ENCODE data around the gene ZNF532. TPM values are rescaled to one million over a fixed set of nuclear protein-coding genes. Genes with fewer than 3 reads are reported as not detected.

Gene ZNF532
- total and polyA plus RNA-seq, 9 of the 15 experiments (the other 6 are each of a cell fraction or from before 2014, with no cell fraction given) = 0.42 TPM; not detected in 8

DNA sequence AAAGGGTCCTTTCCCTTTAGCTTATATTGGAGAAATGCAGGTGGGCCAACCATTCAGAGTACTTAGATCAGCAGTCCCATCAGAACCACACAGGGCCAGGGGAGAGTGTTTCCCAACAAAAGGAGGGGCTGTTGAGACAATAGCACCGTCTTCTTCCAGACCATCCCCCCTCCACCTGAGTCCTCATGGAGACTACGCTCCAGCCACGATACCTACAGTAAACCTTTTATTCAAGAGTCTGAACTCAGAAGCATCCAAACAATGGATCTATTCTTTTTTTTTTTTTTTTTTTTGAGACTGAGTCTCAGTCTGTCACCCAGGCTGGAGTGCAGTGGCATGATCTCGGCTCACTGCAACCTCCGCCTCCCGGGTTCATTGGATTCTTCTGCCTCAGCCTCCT, 25.7 kb upstream of the ZNF532 start (continued):
- TF ChIP-seq, protein P1, sequence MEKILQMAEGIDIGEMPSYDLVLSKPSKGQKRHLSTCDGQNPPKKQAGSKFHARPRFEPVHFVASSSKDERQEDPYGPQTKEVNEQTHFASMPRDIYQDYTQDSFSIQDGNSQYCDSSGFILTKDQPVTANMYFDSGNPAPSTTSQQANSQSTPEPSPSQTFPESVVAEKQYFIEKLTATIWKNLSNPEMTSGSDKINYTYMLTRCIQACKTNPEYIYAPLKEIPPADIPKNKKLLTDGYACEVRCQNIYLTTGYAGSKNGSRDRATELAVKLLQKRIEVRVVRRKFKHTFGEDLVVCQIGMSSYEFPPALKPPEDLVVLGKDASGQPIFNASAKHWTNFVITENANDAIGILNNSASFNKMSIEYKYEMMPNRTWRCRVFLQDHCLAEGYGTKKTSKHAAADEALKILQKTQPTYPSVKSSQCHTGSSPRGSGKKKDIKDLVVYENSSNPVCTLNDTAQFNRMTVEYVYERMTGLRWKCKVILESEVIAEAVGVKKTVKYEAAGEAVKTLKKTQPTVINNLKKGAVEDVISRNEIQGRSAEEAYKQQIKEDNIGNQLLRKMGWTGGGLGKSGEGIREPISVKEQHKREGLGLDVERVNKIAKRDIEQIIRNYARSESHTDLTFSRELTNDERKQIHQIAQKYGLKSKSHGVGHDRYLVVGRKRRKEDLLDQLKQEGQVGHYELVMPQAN (IDR thresholded peaks at IDR 0.05; ENCODE audit: borderline replicate concordance) = no peak

DNA sequence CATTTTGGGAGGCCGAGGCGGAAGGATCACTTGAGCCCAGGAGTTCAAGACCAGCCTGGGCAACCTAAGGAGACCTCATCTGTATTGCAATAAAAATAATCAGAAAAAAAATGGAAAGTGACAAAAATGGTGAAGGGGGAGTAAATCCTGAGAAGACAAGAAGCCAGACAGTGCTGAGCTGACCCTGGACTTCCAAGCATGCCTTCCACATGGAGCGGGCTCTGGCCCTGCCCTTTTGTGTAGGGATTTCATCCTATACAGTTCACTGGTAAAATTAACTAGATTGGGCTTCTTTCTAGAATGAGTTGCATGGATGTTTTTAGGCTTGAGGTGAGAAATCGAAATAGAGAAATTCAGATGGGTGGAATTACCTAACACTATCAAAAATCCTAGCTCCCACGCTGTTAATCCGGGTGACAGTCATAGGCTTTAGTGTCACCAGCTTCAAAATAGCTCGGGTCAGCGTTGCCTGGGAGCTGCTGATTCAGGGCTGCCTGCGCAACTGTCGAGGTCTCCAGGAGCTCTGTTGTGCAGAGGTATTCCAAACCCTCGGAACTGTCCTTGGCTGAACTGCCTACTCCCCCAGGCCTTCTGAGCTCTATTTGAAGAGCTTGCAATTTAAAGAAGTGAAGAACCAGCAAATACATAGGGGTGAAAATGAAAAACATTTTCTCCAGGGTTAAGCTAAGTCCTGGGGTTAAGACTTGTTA, 21.5 kb upstream of the ZNF532 start:
- Histone ChIP-seq H3K9me1 (ENCODE audit: control insufficient read depth, insufficient read depth, low read length) (no peaks in the 10 kb centered on the region), H3K27me3 (ENCODE audit: control insufficient read depth in 2 of 2, insufficient read depth in 2 of 2, low read length in 2 of 2) (peaks cover 0 to 14% of the 10 kb centered on the region in 2 experiments; a peak in 2 of 5 replicates), H3K36me3 (ENCODE audit: control insufficient read depth, insufficient read depth, low read length) (no peaks in the 10 kb centered on the region), H3K79me2 (ENCODE audit: control insufficient read depth, insufficient read depth, low read length) (no peaks in the 10 kb centered on the region), H3K4me2 (ENCODE audit: insufficient read depth, low read length) (no peak overlapping the region), H2AFZ (ENCODE audit: low read depth, low read length) (no peak overlapping the region), H3K27ac (ENCODE audit: extremely low read depth, low read depth, low read length) (no peak overlapping the region), H3K4me1 (replicated peaks in 1 of 2; ENCODE audit: control insufficient read depth in 2 of 2, insufficient read depth in 2 of 2, low read length in 2 of 2) (no peaks in the 10 kb centered on the region), H4K20me1 (replicated peaks; ENCODE audit: control insufficient read depth, insufficient read depth, low read length) (no peaks in the 10 kb centered on the region), H3K9ac (ENCODE audit: insufficient read depth in 1 of 2, low read depth in 2 of 2, low read length in 2 of 2) (no peak overlapping the region), H3K9me3 (replicated peaks; ENCODE audit: control insufficient read depth, insufficient read depth, low read depth, low read length) (no peaks in the 10 kb centered on the region), H3K4me3 (no peak overlapping the region)
- POLR2A ChIA-PET = interaction anchor here (1.7 kb wide), 1 partner anchor 14 kb away, joined by 3 read pairs; no protein-coding TSS in a partner anchor
- ATAC-seq = no peak
- no peak for FAIRE-seq
- intact Hi-C loops (cut with micrococcal nuclease) (no loop called here), in situ Hi-C loops (cut with MboI) (no loop called here)
- CTCF ChIA-PET (ENCODE audit: low intra/inter-chr PET ratio) = no interaction called here
- DNase-seq (ENCODE audit: extremely low read depth in 1 of 4, low spot score in 3 of 4) = no peak
- WGBS (ENCODE audit: insufficient coverage, low coverage, missing lambda C conversion rate) = 2% methylated on average over 11 of the region's 11 CpGs
- no TSS peak for BruUV-seq (replicated peaks)
- no peak for TF ChIP-seq TARDBP (IDR thresholded peaks at IDR 0.05)
- no peak for TF ChIP-seq ZNF253 (CRISPR knock-in tag; conservative IDR thresholded peaks at IDR 0.05)
- TF ChIP-seq FUS (optimal IDR thresholded peaks at IDR 0.05; ENCODE audit: low read depth, low read length) = no peak
- no peak for TF ChIP-seq SPI1 (IDR thresholded peaks at IDR 0.05; ENCODE audit: borderline replicate concordance, low read depth, low read length)
- TF ChIP-seq MEF2A (IDR thresholded peaks at IDR 0.05; ENCODE audit: control insufficient read depth, low read depth, low read length) = no peak
- no peak for TF ChIP-seq ZNF212 (CRISPR knock-in tag; IDR thresholded peaks at IDR 0.05)
- TF ChIP-seq U2AF1 (optimal IDR thresholded peaks at IDR 0.05; ENCODE audit: low read depth, low read length) = no peak
- TF ChIP-seq, protein P2, sequence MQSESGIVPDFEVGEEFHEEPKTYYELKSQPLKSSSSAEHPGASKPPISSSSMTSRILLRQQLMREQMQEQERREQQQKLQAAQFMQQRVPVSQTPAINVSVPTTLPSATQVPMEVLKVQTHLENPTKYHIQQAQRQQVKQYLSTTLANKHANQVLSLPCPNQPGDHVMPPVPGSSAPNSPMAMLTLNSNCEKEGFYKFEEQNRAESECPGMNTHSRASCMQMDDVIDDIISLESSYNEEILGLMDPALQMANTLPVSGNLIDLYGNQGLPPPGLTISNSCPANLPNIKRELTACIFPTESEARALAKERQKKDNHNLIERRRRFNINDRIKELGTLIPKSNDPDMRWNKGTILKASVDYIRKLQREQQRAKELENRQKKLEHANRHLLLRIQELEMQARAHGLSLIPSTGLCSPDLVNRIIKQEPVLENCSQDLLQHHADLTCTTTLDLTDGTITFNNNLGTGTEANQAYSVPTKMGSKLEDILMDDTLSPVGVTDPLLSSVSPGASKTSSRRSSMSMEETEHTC (IDR thresholded peaks at IDR 0.05) = no peak
- TF ChIP-seq ETS2 (tag; IDR thresholded peaks at IDR 0.05; ENCODE audit: borderline replicate concordance, poor library complexity, severe bottlenecking) = no peak
- TF ChIP-seq, protein P3, sequence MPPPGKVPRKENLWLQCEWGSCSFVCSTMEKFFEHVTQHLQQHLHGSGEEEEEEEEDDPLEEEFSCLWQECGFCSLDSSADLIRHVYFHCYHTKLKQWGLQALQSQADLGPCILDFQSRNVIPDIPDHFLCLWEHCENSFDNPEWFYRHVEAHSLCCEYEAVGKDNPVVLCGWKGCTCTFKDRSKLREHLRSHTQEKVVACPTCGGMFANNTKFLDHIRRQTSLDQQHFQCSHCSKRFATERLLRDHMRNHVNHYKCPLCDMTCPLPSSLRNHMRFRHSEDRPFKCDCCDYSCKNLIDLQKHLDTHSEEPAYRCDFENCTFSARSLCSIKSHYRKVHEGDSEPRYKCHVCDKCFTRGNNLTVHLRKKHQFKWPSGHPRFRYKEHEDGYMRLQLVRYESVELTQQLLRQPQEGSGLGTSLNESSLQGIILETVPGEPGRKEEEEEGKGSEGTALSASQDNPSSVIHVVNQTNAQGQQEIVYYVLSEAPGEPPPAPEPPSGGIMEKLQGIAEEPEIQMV (tag; conservative IDR thresholded peaks at IDR 0.05; ENCODE audit: low read depth) = no peak
- TF ChIP-seq HDAC2 (IDR thresholded peaks at IDR 0.05) = no peak
- TF ChIP-seq SOX6 (IDR thresholded peaks at IDR 0.05) = no peak
- TF ChIP-seq MAFG (tag; conservative IDR thresholded peaks at IDR 0.05) = no peak
- TF ChIP-seq GABPA (tag; conservative IDR thresholded peaks at IDR 0.05; ENCODE audit: low read depth) = no peak
